HEK293T (cell line): ENCODE results near the gene ALG1L2.
"Not testable (repeated sequence)": the region's sequence is repeated elsewhere in the genome, so short reads cannot be mapped to it uniquely, and the experiment has no call there.

Experiments
- ARNT ChIP-seq: fragments of 450-650 bp; IDR thresholded peaks from 2 replicates; pipeline ENCODE4 v1.6.1; 2017; ENCODE audit warnings: mild to moderate bottlenecking
- BHLHE40 ChIP-seq: fragments of 450-650 bp; IDR thresholded peaks from 2 replicates; pipeline ENCODE4 v1.6.1; 2016; ENCODE audit warnings: mild to moderate bottlenecking, moderate library complexity, borderline replicate concordance
- ELF4 ChIP-seq: fragments of 450-650 bp; IDR thresholded peaks from 2 replicates; pipeline ENCODE4 v1.6.1; 2017; ENCODE audit warnings: antibody characterized with exemption
- FOXA1 ChIP-seq: fragments of 450-650 bp; IDR thresholded peaks from 2 replicates; pipeline ENCODE4 v1.6.1; 2016; ENCODE audit warnings: mild to moderate bottlenecking
- FOXK2 ChIP-seq: fragments of 450-650 bp; IDR thresholded peaks from 2 replicates; pipeline ENCODE4 v1.6.1; 2016; ENCODE audit warnings: mild to moderate bottlenecking
- FOXM1 ChIP-seq: fragments of 450-650 bp; IDR thresholded peaks from 2 replicates; pipeline ENCODE4 v1.6.1; 2017; ENCODE audit warnings: mild to moderate bottlenecking, borderline replicate concordance
- HDGF ChIP-seq: fragments of 450-650 bp; IDR thresholded peaks from 2 replicates; pipeline ENCODE4 v1.6.1; 2017; ENCODE audit warnings: antibody characterized with exemption, borderline replicate concordance
- LEF1 ChIP-seq: fragments of 450-650 bp; IDR thresholded peaks from 2 replicates; pipeline ENCODE4 v1.6.1; 2017; ENCODE audit warnings: mild to moderate bottlenecking, borderline replicate concordance
- SP1 ChIP-seq: fragments of 450-650 bp; IDR thresholded peaks from 2 replicates; pipeline ENCODE4 v1.6.1; 2017
- SUZ12 ChIP-seq: fragments of 450-650 bp; IDR thresholded peaks from 2 replicates; pipeline ENCODE4 v1.6.1; 2016; ENCODE audit warnings: mild to moderate bottlenecking
- TARDBP ChIP-seq: fragments of 450-650 bp; IDR thresholded peaks from 2 replicates; pipeline ENCODE4 v1.6.1; 2016
- ZNF384 ChIP-seq: fragments of 450-650 bp; IDR thresholded peaks from 2 replicates; pipeline ENCODE4 v1.6.1; 2016
- TF ChIP-seq, protein P1 (sequence below): fragments of 450-650 bp; IDR thresholded peaks from 2 replicates; pipeline ENCODE4 v1.6.1; 2016

DNA sequence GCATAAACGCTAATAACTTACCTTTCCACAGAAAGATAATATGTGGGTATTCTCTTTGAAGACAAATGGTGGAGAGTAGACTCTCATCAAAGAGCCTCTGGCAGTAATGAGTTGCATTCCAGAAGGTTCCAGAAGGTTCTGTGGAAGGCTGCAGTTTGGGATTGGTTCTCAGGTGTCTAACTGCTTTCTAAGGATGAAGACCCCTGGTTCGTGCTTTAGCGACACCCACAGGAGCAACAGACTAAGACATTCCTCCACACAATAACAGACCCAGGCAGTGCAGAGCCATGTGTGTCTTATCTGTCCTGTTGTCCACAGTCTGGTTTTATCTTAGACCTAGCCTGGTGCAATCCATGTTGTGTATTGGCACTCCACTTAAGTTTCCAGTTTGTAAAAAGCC, 9.1 kb downstream of the ALG1L2 start:
- TF ChIP-seq FOXK2, ZNF384, LEF1, FOXA1, SUZ12, SP1, FOXM1, TARDBP, ARNT, BHLHE40, HDGF, ELF4: not testable (repeated sequence)
- TF ChIP-seq, protein P1, sequence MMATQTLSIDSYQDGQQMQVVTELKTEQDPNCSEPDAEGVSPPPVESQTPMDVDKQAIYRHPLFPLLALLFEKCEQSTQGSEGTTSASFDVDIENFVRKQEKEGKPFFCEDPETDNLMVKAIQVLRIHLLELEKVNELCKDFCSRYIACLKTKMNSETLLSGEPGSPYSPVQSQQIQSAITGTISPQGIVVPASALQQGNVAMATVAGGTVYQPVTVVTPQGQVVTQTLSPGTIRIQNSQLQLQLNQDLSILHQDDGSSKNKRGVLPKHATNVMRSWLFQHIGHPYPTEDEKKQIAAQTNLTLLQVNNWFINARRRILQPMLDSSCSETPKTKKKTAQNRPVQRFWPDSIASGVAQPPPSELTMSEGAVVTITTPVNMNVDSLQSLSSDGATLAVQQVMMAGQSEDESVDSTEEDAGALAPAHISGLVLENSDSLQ, result not testable (repeated sequence)
